Ovary (tissue), 9 donors: ENCODE measurements around the gene AFF1. TPM values are rescaled to one million over a fixed set of nuclear protein-coding genes. Genes with fewer than 3 reads are reported as not detected.

Source experiments
- DNase-seq, 5 donors: peaks; one replicate each; pipeline ENCODE4 v3.0.0-alpha.2; 2019 to 2020
- H3K27ac ChIP-seq, 2 donors: fragments of 200-600 bp; one replicate each; pipeline versions ENCODE4 v1.5.1 to v1.8.0; 2019 to 2022
- H3K27me3 ChIP-seq: fragments of 200-600 bp; one replicate; pipeline ENCODE4 v1.8.0; 2022
- H3K36me3 ChIP-seq: fragments of 200-600 bp; sonication (generic); one replicate; pipeline ENCODE4 v1.5.1; 2019
- H3K4me1 ChIP-seq: one replicate; pipeline ENCODE4 v1.8.1; 2013; ENCODE audit warnings: mild to moderate bottlenecking, moderate library complexity; ENCODE audit not compliant: insufficient read depth
- H3K4me3 ChIP-seq: fragments of 200-600 bp; sonication (generic); one replicate; pipeline ENCODE4 v1.5.1; 2017
- H3K9me3 ChIP-seq, 2 donors: fragments of 200-600 bp in 1 of 2; sonication (generic) in 1 of 2; one replicate each; pipeline versions ENCODE4 v1.5.1 to v1.8.1; 2013 to 2019; ENCODE audit warnings: mild to moderate bottlenecking in 1 of 2, moderate library complexity in 1 of 2
- EP300 ChIP-seq: sonication (generic); formaldehyde crosslinking; IDR thresholded peaks from one replicate; pipeline ENCODE4 v1.6.1; 2017; ENCODE audit warnings: antibody characterized with exemption
- POLR2A ChIP-seq: fragments of 450-650 bp; IDR thresholded peaks from one replicate; pipeline ENCODE4 v1.6.1; 2017; ENCODE audit warnings: antibody characterized with exemption, mild to moderate bottlenecking, moderate library complexity
- WGBS, 3 donors: extraction: QIAGEN DNeasy Blood & Tissue Kit in 1 of 3; methylation state at CpG; one replicate each; pipeline versions ENCODE4 v1.1.5 to v1.1.7; 2013 to 2017; 5-methylcytosine and 5-hydroxymethylcytosine counted together
- intact Hi-C, 4 donors: fragments of 100-400 bp; cut with DNase I; formaldehyde crosslinking; loops; one replicate each; pipeline versions ENCODE4 v1.11.0 to v1.15.1; 2022 to 2023
- polyA plus RNA-seq, 2 donors: library from polyadenylated mRNA; stranded (reverse); fragments of 200-250 nt in 1 of 2; fragments of 350-450 nt in 1 of 2; fragmentation: Illumina TruSeq in 1 of 2; extraction: RNeasy Lipid Tissue Mini Kit (QIAGEN cat#74804) in 1 of 2; gene quantifications; one replicate each; pipeline ENCODE4 v1.2.3, GENCODE V29; 2013 to 2014
- total RNA-seq, 7 donors: library from RNA; depleted of rRNA in 2 of 7; stranded (reverse); fragments of >200 nt in 2 of 7; fragmentation: NEBNext Ultra II Directional in 3 of 7; extraction: Animal tissue kit (Norgen Biotek cat#: 25700) in 3 of 7; gene quantifications; one replicate each; pipeline versions ENCODE4 v1.1.0 to v1.2.4, GENCODE V29; 2016 to 2023
- TF ChIP-seq, protein P1 (sequence below), 3 donors: fragments of 450-650 bp in 2 of 3; fragments of 200-600 bp in 1 of 3; IDR thresholded peaks; one replicate each; pipeline versions ENCODE4 v1.5.1 to v1.8.0; 2016 to 2022; ENCODE audit warnings: antibody characterized with exemption in 3 of 3, mild to moderate bottlenecking in 1 of 3
- donor health status: DM: no; HTN: no; CAD: no; lungs with moderate emphysema.
- donor health status: DM: no; HTN: no; CAD: no.
- donor health status: Bipolar disorder and iron deficiency.
- donor health status: DM: yes; HTN: yes; CAD: no.
- donor health status: DM: no; HTN: no; CAD: no.
- donor health status: DM: yes; HTN: yes; CAD: no.

Gene AFF1
- total and polyA plus RNA-seq, 9 donors, result 26.0 to 107 (median 76.7) TPM

DNA sequence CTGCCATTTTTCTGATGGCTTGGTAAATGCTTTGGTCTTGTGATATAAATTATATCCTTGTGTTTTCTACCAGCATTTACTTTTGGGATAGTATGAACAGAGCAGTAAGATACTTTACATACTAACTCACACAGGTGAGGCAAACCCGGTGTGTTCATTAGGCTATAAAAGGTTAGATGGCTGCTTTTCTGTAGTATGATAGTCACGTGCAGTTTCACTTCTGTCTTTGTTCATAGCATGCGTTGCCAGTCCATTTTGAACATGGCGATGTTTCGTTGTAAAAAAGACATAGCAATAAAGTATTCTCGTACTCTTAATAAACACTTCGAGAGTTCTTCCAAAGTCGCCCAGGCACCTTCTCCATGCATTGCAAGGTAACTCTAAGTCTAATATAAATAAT is 197.2 kb downstream of the AFF1 start:
- WGBS, 3 donors, result 95 to 97% (median 97%) methylated on average over 8 of the region's 8 CpGs
- no peaks in the 10 kb centered on the region for H3K36me3 ChIP-seq

DNA sequence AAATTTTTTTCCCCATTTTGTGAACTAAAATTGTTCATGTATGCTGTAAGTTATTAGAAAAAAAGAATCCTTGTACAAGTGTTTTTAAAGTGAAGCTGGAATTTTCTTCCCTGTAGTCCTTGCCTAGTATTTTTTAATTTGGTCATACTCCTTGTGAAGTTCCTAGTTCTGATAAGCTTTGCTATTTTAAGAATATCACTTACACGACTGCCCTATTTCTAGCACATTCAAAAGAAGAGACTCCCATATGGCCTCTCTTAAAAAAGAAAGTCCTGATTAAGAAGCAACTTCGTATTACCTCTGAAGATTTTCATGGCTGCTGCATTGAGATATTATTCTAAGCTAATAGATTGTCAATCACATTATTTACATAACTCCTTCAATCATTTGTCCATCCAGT is 198.4 kb downstream of the AFF1 start:
- no peaks in the 10 kb centered on the region for H3K36me3 ChIP-seq
- DNase-seq, result no peak
- intact Hi-C loops, result no loop called here
- no peaks in the 10 kb centered on the region for H3K9me3 ChIP-seq
- peaks cover 1% of the 10 kb centered on the region for H3K4me1 ChIP-seq
- H3K4me3 ChIP-seq, result no peak overlapping the region
- WGBS, 3 donors, result 35 to 48% (median 42%) methylated on average over 2 of the region's 2 CpGs
- no peak for TF ChIP-seq EP300
- TF ChIP-seq, protein P1, sequence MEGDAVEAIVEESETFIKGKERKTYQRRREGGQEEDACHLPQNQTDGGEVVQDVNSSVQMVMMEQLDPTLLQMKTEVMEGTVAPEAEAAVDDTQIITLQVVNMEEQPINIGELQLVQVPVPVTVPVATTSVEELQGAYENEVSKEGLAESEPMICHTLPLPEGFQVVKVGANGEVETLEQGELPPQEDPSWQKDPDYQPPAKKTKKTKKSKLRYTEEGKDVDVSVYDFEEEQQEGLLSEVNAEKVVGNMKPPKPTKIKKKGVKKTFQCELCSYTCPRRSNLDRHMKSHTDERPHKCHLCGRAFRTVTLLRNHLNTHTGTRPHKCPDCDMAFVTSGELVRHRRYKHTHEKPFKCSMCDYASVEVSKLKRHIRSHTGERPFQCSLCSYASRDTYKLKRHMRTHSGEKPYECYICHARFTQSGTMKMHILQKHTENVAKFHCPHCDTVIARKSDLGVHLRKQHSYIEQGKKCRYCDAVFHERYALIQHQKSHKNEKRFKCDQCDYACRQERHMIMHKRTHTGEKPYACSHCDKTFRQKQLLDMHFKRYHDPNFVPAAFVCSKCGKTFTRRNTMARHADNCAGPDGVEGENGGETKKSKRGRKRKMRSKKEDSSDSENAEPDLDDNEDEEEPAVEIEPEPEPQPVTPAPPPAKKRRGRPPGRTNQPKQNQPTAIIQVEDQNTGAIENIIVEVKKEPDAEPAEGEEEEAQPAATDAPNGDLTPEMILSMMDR (IDR thresholded peaks at IDR 0.05), result no peak
- no peak overlapping the region for H3K27ac ChIP-seq
- H3K27me3 ChIP-seq, result no peaks in the 10 kb centered on the region

More for the DNA sequence above, 197.2 kb downstream of the AFF1 start:
- no peak for DNase-seq
- H3K9me3 ChIP-seq, result no peaks in the 10 kb centered on the region
- no peak overlapping the region for H3K4me3 ChIP-seq
- TF ChIP-seq EP300 (no peak), POLR2A (no peak)
- TF ChIP-seq, protein P1 (IDR thresholded peaks at IDR 0.05), result no peak
- no peak overlapping the region for H3K27ac ChIP-seq
- no peaks in the 10 kb centered on the region for H3K27me3 ChIP-seq
- intact Hi-C loops, result no loop called here
- peaks cover 1% of the 10 kb centered on the region for H3K4me1 ChIP-seq

DNA sequence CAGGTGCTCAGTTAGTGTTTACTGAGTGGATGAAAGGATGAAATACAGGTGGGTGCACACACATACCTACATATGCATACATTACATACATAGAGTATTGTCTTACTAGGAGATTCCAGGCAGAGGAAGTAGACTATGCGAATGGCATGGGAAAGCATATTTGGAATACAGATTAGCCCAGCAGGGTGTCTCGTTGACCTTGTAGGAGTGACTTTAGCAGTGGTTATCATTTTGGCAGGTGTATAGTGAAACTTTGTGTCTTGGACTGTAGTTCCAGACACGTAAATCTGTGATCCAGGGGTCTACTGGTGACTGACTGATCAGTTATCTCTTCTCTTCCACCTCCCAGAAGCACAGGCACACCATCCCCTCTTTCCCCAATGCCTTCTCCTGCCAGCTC is 199.3 kb downstream of the AFF1 start:
- Histone ChIP-seq H3K36me3 (no peaks in the 10 kb centered on the region), H3K9me3 (no peaks in the 10 kb centered on the region), H3K4me3 (no peak overlapping the region), H3K4me1 (peaks cover 1% of the 10 kb centered on the region), H3K27me3 (no peaks in the 10 kb centered on the region), H3K27ac (no peak overlapping the region)
- no peak for DNase-seq
- TF ChIP-seq POLR2A, result no peak
- TF ChIP-seq EP300, result no peak
- TF ChIP-seq, protein P1 (IDR thresholded peaks at IDR 0.05), result no peak
- intact Hi-C loops, result no loop called here
- 96 to 99% (median 96%) methylated on average over 3 of the region's 3 CpGs for WGBS, 3 donors

DNA sequence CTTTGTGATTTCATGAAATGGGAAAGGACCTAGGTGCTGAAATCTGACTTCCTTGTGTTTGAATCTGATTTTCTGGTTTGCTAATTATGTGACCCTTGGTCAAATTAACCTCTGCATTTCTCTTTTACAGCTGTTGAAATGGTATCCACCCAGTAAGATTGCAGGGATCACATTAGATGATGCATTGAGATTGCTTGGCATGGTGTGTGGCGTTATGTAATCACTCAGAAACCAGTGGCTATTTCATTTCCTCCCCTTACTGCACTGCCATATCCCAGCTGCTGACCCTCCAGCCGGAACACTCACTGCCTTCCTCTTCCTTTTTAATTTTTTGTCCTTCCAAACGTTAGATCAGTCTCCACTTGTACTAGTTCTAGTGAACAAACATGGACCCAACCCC is 206.6 kb downstream of the AFF1 start:
- Histone ChIP-seq H3K27ac (no peak overlapping the region), H3K4me1 (no peaks in the 10 kb centered on the region), H3K9me3 (no peaks in the 10 kb centered on the region), H3K27me3 (no peaks in the 10 kb centered on the region), H3K36me3 (no peaks in the 10 kb centered on the region), H3K4me3 (no peak overlapping the region)
- 77 to 80% (median 78%) methylated on average over 3 of the region's 3 CpGs for WGBS, 3 donors
- intact Hi-C loops, result loop anchor here in 2 of 4 donors (10.0 kb wide), 1 partner anchor 93 kb away; no protein-coding TSS in a partner anchor
- no peak for DNase-seq
- TF ChIP-seq POLR2A (no peak), EP300 (no peak)
- TF ChIP-seq, protein P1 (IDR thresholded peaks at IDR 0.05), result no peak
